HepG2 (cell line): ENCODE results near the gene GADD45G. TPM values are rescaled to one million over a fixed set of nuclear protein-coding genes. Genes with fewer than 3 reads are reported as not detected.

Experiments
- ATF7 ChIP-seq, 2 experiments: fragments of 450-650 bp in 1 of 2; sonication (generic) in 1 of 2; formaldehyde crosslinking in 1 of 2; IDR thresholded peaks; 2 replicates each; pipeline versions ENCODE4 v1.4.0 to v1.6.1; 2016 to 2020; ENCODE audit warnings: antibody characterized with exemption in 1 of 2, mild to moderate bottlenecking in 1 of 2, missing genetic modification reagents in 1 of 2
- BCL6 ChIP-seq: IDR thresholded peaks from 2 replicates; pipeline ENCODE4 v1.6.1; 2016; ENCODE audit warnings: missing genetic modification reagents, missing compliant biosample characterization
- CREB1 ChIP-seq, 2 experiments: fragments of 450-650 bp in 1 of 2; IDR thresholded peaks; 2 replicates each; pipeline ENCODE4 v1.6.1; 2016 to 2017; ENCODE audit warnings: control low read depth in 1 of 2, mild to moderate bottlenecking in 1 of 2, missing compliant biosample characterization in 1 of 2, missing genetic modification characterization in 1 of 2
- KDM1A ChIP-seq: IDR thresholded peaks from 2 replicates; pipeline ENCODE4 v1.6.1; 2016; ENCODE audit warnings: missing compliant biosample characterization
- MXI1 ChIP-seq: IDR thresholded peaks from 3 replicates; pipeline ENCODE4 v1.6.1; 2012; ENCODE audit warnings: low read depth, low read length, inconsistent platforms, borderline replicate concordance
- RARA ChIP-seq: IDR thresholded peaks from 2 replicates; pipeline ENCODE4 v1.6.1; 2016; ENCODE audit warnings: missing genetic modification reagents, missing compliant biosample characterization
- TCF7 ChIP-seq: sonication (generic); IDR thresholded peaks from 2 replicates; pipeline ENCODE4 v1.6.1; 2016; ENCODE audit warnings: antibody characterized with exemption, low read depth
- TCF7L2 ChIP-seq: IDR thresholded peaks from 2 replicates; pipeline ENCODE4 v1.6.1; 2011; ENCODE audit warnings: mild to moderate bottlenecking, low read depth, low read length, moderate library complexity
- TRIM24 ChIP-seq: sonication (generic); formaldehyde crosslinking; IDR thresholded peaks from 2 replicates; pipeline ENCODE4 v1.8.0; 2022; ENCODE audit warnings: mild to moderate bottlenecking, missing genetic modification reagents
- ZBTB3 ChIP-seq: sonication (generic); formaldehyde crosslinking; IDR thresholded peaks from 2 replicates; pipeline ENCODE4 v1.4.0; 2020; ENCODE audit warnings: low read depth, mild to moderate bottlenecking, moderate library complexity, missing genetic modification reagents, borderline replicate concordance
- ZBTB46 ChIP-seq: sonication (generic); formaldehyde crosslinking; IDR thresholded peaks from 2 replicates; pipeline ENCODE4 v1.4.0; 2020; ENCODE audit warnings: mild to moderate bottlenecking, missing genetic modification reagents, borderline replicate concordance
- ZNF142 ChIP-seq: sonication (generic); formaldehyde crosslinking; IDR thresholded peaks from 2 replicates; pipeline ENCODE4 v1.4.0; 2020; ENCODE audit warnings: missing genetic modification reagents
- ZNF143 ChIP-seq: sonication (generic); formaldehyde crosslinking; IDR thresholded peaks from 2 replicates; pipeline ENCODE4 v1.4.0; 2020; ENCODE audit warnings: missing genetic modification reagents
- ZNF20 ChIP-seq: sonication (generic); formaldehyde crosslinking; IDR thresholded peaks from 2 replicates; pipeline ENCODE4 v1.4.0; 2020; ENCODE audit warnings: mild to moderate bottlenecking, moderate library complexity, missing genetic modification reagents
- ZNF484 ChIP-seq: sonication (generic); formaldehyde crosslinking; IDR thresholded peaks from 2 replicates; pipeline ENCODE4 v1.5.1; 2020; ENCODE audit warnings: mild to moderate bottlenecking, low read depth, missing genetic modification reagents, borderline replicate concordance
- ZZZ3 ChIP-seq: sonication (generic); formaldehyde crosslinking; IDR thresholded peaks from 2 replicates; pipeline ENCODE4 v1.4.0; 2020; ENCODE audit warnings: missing genetic modification reagents, mild to moderate bottlenecking, borderline replicate concordance
- polyA plus RNA-seq, 8 experiments: library from polyadenylated mRNA; depleted of rRNA in 3 of 8; stranded (reverse) in 7 of 8; unstranded in 1 of 8; fragments of >200 nt; fragmentation: Illumina TruSeq in 4 of 8; extraction: Trizol in 4 of 8; gene quantifications; 2 replicates each; pipeline versions ENCODE4 v1.2.1 to v1.2.3, GENCODE V29; 2011 to 2016; ENCODE audit warnings: low read depth in 4 of 8, missing spikeins in 1 of 8, mixed read lengths in 1 of 8; ENCODE audit not compliant: insufficient read depth in 1 of 8
- total RNA-seq, 5 experiments: library from RNA; depleted of rRNA; stranded (reverse); fragments of >200 nt; fragmentation: Illumina TruSeq; extraction: Trizol; gene quantifications; 2 replicates each; pipeline ENCODE4 v1.2.3, GENCODE V29; 2016; ENCODE audit warnings: low read depth in 1 of 5

The GADD45G gene
- total and polyA plus RNA-seq, 2 of the 13 experiments (the other 11 are each of a cell fraction or from before 2014, with no cell fraction given): not detected

GRCh38 chr9:89649039-89649691 is 44.4 kb downstream of the GADD45G start (continued):
- peak; percentile 41; the same call in 1 of the 2 replicates for TF ChIP-seq TCF7
- TF ChIP-seq TCF7L2: no peak
- no peak for TF ChIP-seq ZNF484 (CRISPR knock-in tag)
- no peak for TF ChIP-seq ATF7 (IDR thresholded peaks at IDR 0.05)
- TF ChIP-seq ATF7 (CRISPR knock-in tag; IDR thresholded peaks at IDR 0.05): no peak
- TF ChIP-seq RARA (CRISPR knock-in tag): peak; percentile 20; the same call in 1 of the 2 replicates
- peak; percentile 70 for TF ChIP-seq BCL6 (CRISPR knock-in tag)
- TF ChIP-seq CREB1 (IDR thresholded peaks at IDR 0.05): no peak
- no peak for TF ChIP-seq CREB1 (CRISPR knock-in tag; IDR thresholded peaks at IDR 0.05)
- TF ChIP-seq ZNF142: no peak
- TF ChIP-seq ZBTB46 (CRISPR knock-in tag): no peak
- TF ChIP-seq ZNF20 (CRISPR knock-in tag): no peak
- TF ChIP-seq ZZZ3 (CRISPR knock-in tag): no peak
- no peak for TF ChIP-seq ZNF143
- TF ChIP-seq ZBTB3 (CRISPR knock-in tag): no peak
- no peak for TF ChIP-seq TRIM24 (CRISPR knock-in tag)
- TF ChIP-seq MXI1: no peak
- no peak for TF ChIP-seq KDM1A (CRISPR knock-in tag)
- TF ChIP-seq, all 625 proteins: peak for 6
